ENCODE data around the gene SLC49A3.

DNA sequence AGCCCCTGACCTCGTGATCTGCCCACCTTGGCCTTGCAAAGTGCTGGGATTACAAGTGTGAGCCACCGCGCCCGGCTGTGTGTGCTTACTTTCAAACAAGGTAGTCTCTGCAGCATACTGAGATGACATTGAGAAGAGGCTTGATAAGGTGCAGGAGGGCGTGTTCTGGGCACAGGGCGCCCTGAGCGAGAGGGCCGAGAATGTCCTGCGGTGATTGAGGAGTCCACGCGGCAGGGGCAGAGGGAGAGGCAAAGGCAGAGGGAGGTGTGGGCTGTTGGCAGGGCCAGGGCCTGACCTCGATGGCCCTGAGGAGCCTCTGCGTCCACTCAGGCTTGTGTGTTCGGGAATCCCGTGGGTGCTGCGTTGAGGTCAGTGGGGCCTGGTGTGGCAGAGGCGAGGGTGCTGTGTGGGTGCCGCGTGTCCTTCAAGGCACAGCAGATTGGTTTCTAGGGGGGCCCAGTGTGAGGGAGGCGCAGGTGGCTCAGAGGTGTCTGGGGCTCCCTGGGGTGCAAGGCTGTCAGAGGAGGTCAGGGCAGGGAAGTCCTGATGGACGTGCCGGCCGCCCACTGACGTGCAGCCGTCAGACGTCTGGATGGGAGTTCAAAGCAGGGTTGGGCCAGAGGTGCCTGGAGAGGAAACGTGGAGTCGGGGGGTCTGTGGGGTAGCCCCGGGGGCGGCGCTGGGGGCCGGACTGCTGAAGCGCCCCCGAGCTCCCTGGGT lies 28.8 kb upstream of the SLC49A3 start:
- TF ChIP-seq EZH2 (IDR thresholded peaks at IDR 0.05; ENCODE audit: insufficient read depth, poor library complexity, severe bottlenecking) = no peak
- no peak for TF ChIP-seq EZH2phosphoT487 (IDR thresholded peaks at IDR 0.05; ENCODE audit: insufficient read depth, low read depth)
